Measurements from ENCODE around the gene CCT6A.

- no peak for TF ChIP-seq KLF8 (tag by site-specific recombination; IDR thresholded peaks at IDR 0.05)
- TF ChIP-seq SCRT2 (tag by site-specific recombination; IDR thresholded peaks at IDR 0.05) = no peak
- TF ChIP-seq, protein P1, sequence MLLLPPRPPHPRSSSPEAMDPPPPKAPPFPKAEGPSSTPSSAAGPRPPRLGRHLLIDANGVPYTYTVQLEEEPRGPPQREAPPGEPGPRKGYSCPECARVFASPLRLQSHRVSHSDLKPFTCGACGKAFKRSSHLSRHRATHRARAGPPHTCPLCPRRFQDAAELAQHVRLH (tag by site-specific recombination; IDR thresholded peaks at IDR 0.05) = no peak
- no peak for TF ChIP-seq ZSCAN5A (tag by site-specific recombination; IDR thresholded peaks at IDR 0.05)
- TF ChIP-seq, protein P2, sequence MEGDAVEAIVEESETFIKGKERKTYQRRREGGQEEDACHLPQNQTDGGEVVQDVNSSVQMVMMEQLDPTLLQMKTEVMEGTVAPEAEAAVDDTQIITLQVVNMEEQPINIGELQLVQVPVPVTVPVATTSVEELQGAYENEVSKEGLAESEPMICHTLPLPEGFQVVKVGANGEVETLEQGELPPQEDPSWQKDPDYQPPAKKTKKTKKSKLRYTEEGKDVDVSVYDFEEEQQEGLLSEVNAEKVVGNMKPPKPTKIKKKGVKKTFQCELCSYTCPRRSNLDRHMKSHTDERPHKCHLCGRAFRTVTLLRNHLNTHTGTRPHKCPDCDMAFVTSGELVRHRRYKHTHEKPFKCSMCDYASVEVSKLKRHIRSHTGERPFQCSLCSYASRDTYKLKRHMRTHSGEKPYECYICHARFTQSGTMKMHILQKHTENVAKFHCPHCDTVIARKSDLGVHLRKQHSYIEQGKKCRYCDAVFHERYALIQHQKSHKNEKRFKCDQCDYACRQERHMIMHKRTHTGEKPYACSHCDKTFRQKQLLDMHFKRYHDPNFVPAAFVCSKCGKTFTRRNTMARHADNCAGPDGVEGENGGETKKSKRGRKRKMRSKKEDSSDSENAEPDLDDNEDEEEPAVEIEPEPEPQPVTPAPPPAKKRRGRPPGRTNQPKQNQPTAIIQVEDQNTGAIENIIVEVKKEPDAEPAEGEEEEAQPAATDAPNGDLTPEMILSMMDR (tag by site-specific recombination; IDR thresholded peaks at IDR 0.05) = no peak
- TF ChIP-seq ZNF24 (tag by site-specific recombination; IDR thresholded peaks at IDR 0.05) = no peak
Measured at GRCh38 chr7:56007891-56008290, 43.7 kb upstream of the CCT6A start.
